K562 (cell line): Measurements from ENCODE around the gene RUVBL1. TPM values are rescaled to one million over a fixed set of nuclear protein-coding genes. Genes with fewer than 3 reads are reported as not detected.
A peak's percentile ranks its signal among the peaks of the same experiment; 100 is the strongest.

Experiments
- ATAC-seq: fragments of 200-7000 bp; cut with Tn5 transposase; 3 replicates; pipeline ENCODE4 v1.9.1; 2020; ENCODE audit warnings: moderate library complexity
- BruUV-seq: library from RNA; stranded (reverse); fragments of 400-500 nt; replicated peaks from 2 replicates; lab custom pipeline; 2021; lab: Mats Ljungman, UMichigan
- CTCF ChIA-PET: fragments of 300-600 bp; formaldehyde crosslinking; extraction: SDS; loops from one replicate; lab custom pipeline; 2021; ENCODE audit warnings: low intra/inter-chr PET ratio; lab: Yijun Ruan, JAX
- POLR2A ChIA-PET: fragments of 300-600, 350-650 bp; sonication (Branson Sonifier 250); formaldehyde crosslinking; extraction: SDS; loops from one replicate; lab custom pipeline; 2021; ENCODE audit warnings: antibody characterized with exemption, inconsistent platforms; lab: Yijun Ruan, JAX
- DNase-seq, 4 experiments: peaks; one replicate each; pipeline versions ENCODE4 v3.0.0 to v3.0.0-alpha.2; 2011 to 2018; ENCODE audit warnings: low spot score in 3 of 4, mixed read lengths in 3 of 4; ENCODE audit errors: extremely low read depth in 1 of 4
- FAIRE-seq: peaks from 2 replicates; lab custom pipeline; 2011; peaks lifted over from hg19 to GRCh38; lab: Jason Lieb, UNC
- H2AFZ ChIP-seq: 2 replicates; pipeline ENCODE4 v1.6.0; 2011; ENCODE audit warnings: low read depth, low read length, control low read depth, inconsistent platforms
- H3K27ac ChIP-seq: fragments of 200-600 bp; 3 replicates; pipeline ENCODE4 v1.8.0; 2011; ENCODE audit warnings: low read depth, mild to moderate bottlenecking, control low read depth, inconsistent platforms, low read length, moderate library complexity, mixed read lengths; ENCODE audit errors: extremely low read depth
- H3K27me3 ChIP-seq, 2 experiments: fragments of 300-600 bp in 1 of 2; 2 replicates in 1 of 2; 3 replicates in 1 of 2; pipeline versions ENCODE4 v1.6.0 to v1.8.0; 2011; ENCODE audit warnings: inconsistent platforms in 2 of 2, low read length in 2 of 2, mild to moderate bottlenecking in 1 of 2, mixed read lengths in 1 of 2, moderate library complexity in 1 of 2; ENCODE audit not compliant: control insufficient read depth in 2 of 2, insufficient read depth in 2 of 2
- H3K36me3 ChIP-seq: fragments of 300-600 bp; 3 replicates; pipeline ENCODE4 v1.8.0; 2011; ENCODE audit warnings: mild to moderate bottlenecking, low read length, inconsistent platforms; ENCODE audit not compliant: control insufficient read depth, insufficient read depth
- H3K4me1 ChIP-seq, 2 experiments: fragments of 200-600 bp in 1 of 2; replicated peaks in 1 of 2; 2 replicates in 1 of 2; 3 replicates in 1 of 2; pipeline versions ENCODE4 v1.5.1 to v1.8.0; 2011; ENCODE audit warnings: inconsistent platforms in 2 of 2, low read length in 2 of 2, mild to moderate bottlenecking in 1 of 2, mixed read lengths in 1 of 2, moderate library complexity in 1 of 2; ENCODE audit not compliant: control insufficient read depth in 2 of 2, insufficient read depth in 2 of 2
- H3K4me2 ChIP-seq: 2 replicates; pipeline ENCODE4 v1.6.1; 2011; ENCODE audit warnings: low read length, control low read depth, inconsistent platforms, mixed read lengths; ENCODE audit not compliant: insufficient read depth
- H3K4me3 ChIP-seq: fragments of 200-600 bp; sonication (generic), shearing (Covaris generic); 2 replicates; pipeline ENCODE4 v1.5.1; 2016; ENCODE audit warnings: control low read depth, inconsistent platforms
- H3K79me2 ChIP-seq: fragments of 200-600 bp; 3 replicates; pipeline ENCODE4 v1.8.0; 2011; ENCODE audit warnings: low read length, inconsistent platforms; ENCODE audit not compliant: control insufficient read depth, insufficient read depth
- H3K9ac ChIP-seq, 2 experiments: 2 replicates each; pipeline versions ENCODE4 v1.6.0 to v1.6.1; 2011; ENCODE audit warnings: low read depth in 2 of 2, low read length in 2 of 2, control low read depth in 1 of 2, inconsistent platforms in 1 of 2, mild to moderate bottlenecking in 1 of 2, mixed read lengths in 1 of 2; ENCODE audit not compliant: insufficient read depth in 1 of 2
- H3K9me1 ChIP-seq: one replicate; pipeline ENCODE4 v1.6.0; 2011; ENCODE audit warnings: inconsistent platforms, mild to moderate bottlenecking, low read length, moderate library complexity; ENCODE audit not compliant: control insufficient read depth, insufficient read depth
- H3K9me3 ChIP-seq: replicated peaks from 2 replicates; pipeline ENCODE4 v1.5.1; 2011; ENCODE audit warnings: low read depth, low read length, inconsistent platforms; ENCODE audit not compliant: control insufficient read depth, insufficient read depth
- H4K20me1 ChIP-seq: replicated peaks from 2 replicates; pipeline ENCODE4 v1.6.1; 2011; ENCODE audit warnings: low read length, inconsistent platforms, mixed read lengths; ENCODE audit not compliant: control insufficient read depth, insufficient read depth
- HEY1 ChIP-seq: fragments of 250-450 bp; sonication (Bioruptor Pico); IDR thresholded peaks from 2 replicates; pipeline ENCODE4 v1.5.0; 2020; ENCODE audit warnings: mild to moderate bottlenecking, moderate library complexity, borderline replicate concordance
- POLR2G ChIP-seq: fragments of 200-400 bp; formaldehyde crosslinking; IDR thresholded peaks from 2 replicates; pipeline ENCODE4 v1.6.1; 2017; ENCODE audit warnings: low read depth, mild to moderate bottlenecking, antibody characterized with exemption, low read length, moderate library complexity
- RBFOX2 ChIP-seq: fragments of 200-400 bp; formaldehyde crosslinking; IDR thresholded peaks from 2 replicates; pipeline ENCODE4 v1.6.1; 2017; ENCODE audit warnings: low read depth, mild to moderate bottlenecking, low read length, moderate library complexity
- RBM22 ChIP-seq: fragments of 200-400 bp; formaldehyde crosslinking; IDR thresholded peaks from 2 replicates; pipeline ENCODE4 v1.6.1; 2018; ENCODE audit warnings: low read length, low read depth; ENCODE audit not compliant: poor library complexity, severe bottlenecking
- SUPT5H ChIP-seq: fragments of 450-650 bp; IDR thresholded peaks from 2 replicates; pipeline ENCODE4 v1.6.1; 2016
- ZNF436 ChIP-seq: fragments of 250-450, 450-650 bp; sonication (Bioruptor Pico); formaldehyde crosslinking; IDR thresholded peaks from 2 replicates; pipeline ENCODE4 v1.7.0; 2020; ENCODE audit warnings: mild to moderate bottlenecking
- WGBS: fragments of 100-300 bp; shearing (Covaris generic); methylation state at CpG from one replicate; pipeline ENCODE4 v1.1.6; 2016; ENCODE audit warnings: low coverage, mixed read lengths; ENCODE audit not compliant: insufficient coverage; ENCODE audit errors: missing lambda C conversion rate; 5-methylcytosine and 5-hydroxymethylcytosine counted together
- in situ Hi-C: fragments of 300-500 bp; cut with MboI; formaldehyde crosslinking; loops from 4 replicates; pipeline ENCODE4 v1.15.0; 2018; ENCODE audit warnings: inconsistent platforms, mixed read lengths
- intact Hi-C: fragments of 100-400 bp; cut with micrococcal nuclease; formaldehyde crosslinking; loops from 2 replicates; pipeline ENCODE4 v1.14.2; 2022
- polyA plus RNA-seq, 8 experiments: library from polyadenylated mRNA; depleted of rRNA in 4 of 8; stranded (reverse) in 5 of 8; unstranded in 3 of 8; fragments of >200 nt; fragmentation: Nextera tagmentation in 2 of 8; fragmentation: Illumina TruSeq in 1 of 8; extraction: Ambion mirVana in 2 of 8; extraction: Trizol in 1 of 8; gene quantifications; 2 replicates each; pipeline versions ENCODE4 v1.2.1 to v1.2.3, GENCODE V29; 2011 to 2014; ENCODE audit warnings: inconsistent platforms in 1 of 8, missing spikeins in 1 of 8
- total RNA-seq, 7 experiments: library from RNA; depleted of rRNA in 6 of 7; stranded (reverse); fragments of >200 nt in 6 of 7; fragmentation: Illumina TruSeq in 2 of 7; extraction: Trizol in 2 of 7; gene quantifications; 2 replicates each; pipeline versions ENCODE4 v1.2.1 to v1.2.3, GENCODE V29; 2011 to 2021; ENCODE audit warnings: low replicate concordance in 1 of 7

The RUVBL1 gene
- total and polyA plus RNA-seq, 9 of the 15 experiments (the other 6 are each of a cell fraction or from before 2014, with no cell fraction given) = 20.7 to 147 (median 113) TPM

GRCh38 chr3:128070898-128071591 is 52.6 kb downstream of the RUVBL1 start:
- Histone ChIP-seq H3K9me3 (no peaks in the 10 kb centered on the region), H3K9ac (no peak overlapping the region), H3K27me3 (no peaks in the 10 kb centered on the region), H3K27ac (no peak overlapping the region), H3K9me1 (no peaks in the 10 kb centered on the region), H3K79me2 (peaks cover 8% of the 10 kb centered on the region; the same call in 2 of the 3 replicates), H3K4me3 (no peak overlapping the region), H4K20me1 (peaks cover 13% of the 10 kb centered on the region; the same call in 1 of the 2 replicates), H2AFZ (no peak overlapping the region), H3K36me3 (peaks cover 87% of the 10 kb centered on the region), H3K4me2 (no peak overlapping the region), H3K4me1 (peaks cover 3 to 22% of the 10 kb centered on the region in 2 experiments; a peak in 4 of 5 replicates)
- 89% methylated on average over 12 of the region's 13 CpGs for WGBS
- intact Hi-C loops = loop anchor here (10.0 kb wide), 1 partner anchor 424 kb away; the partner anchor contains the start of gene GATA2
- ATAC-seq (no peak), FAIRE-seq (no peak), DNase-seq (no peak)
- TF ChIP-seq RBM22 = peak; percentile 57
- TF ChIP-seq HEY1 (CRISPR knock-in tag) = no peak
- TF ChIP-seq SUPT5H = peak; percentile 52; the same call in 1 of the 2 replicates
- peak; percentile 48; the same call in 1 of the 2 replicates for TF ChIP-seq RBFOX2
- TF ChIP-seq ZNF436 (CRISPR knock-in tag) = no peak
- peak; percentile 79 for TF ChIP-seq POLR2G
- ChIA-PET POLR2A (interaction anchor here (0.7 to 0.9 kb wide), 5 partner anchors 14 to 1427 kb away, joined by 3 to 4 read pairs (median 3); no protein-coding TSS in a partner anchor), CTCF (no interaction called here)
- in situ Hi-C loops = no loop called here
- BruUV-seq = no TSS peak
